ENCODE results near the gene JAG1. TPM values are rescaled to one million over a fixed set of nuclear protein-coding genes. Genes with fewer than 3 reads are reported as not detected.

Gene JAG1
- total RNA-seq (131 TPM), polyA plus RNA-seq (36.9 TPM)

- Histone ChIP-seq H3K27ac (ENCODE audit: low read depth) (peak within 1 kb of the TSS; percentile 95), H3K36me3 (ENCODE audit: insufficient read depth) (no peaks in the 10 kb centered on the region), H3K4me1 (ENCODE audit: insufficient read depth) (no peaks in the 10 kb centered on the region), H3K4me3 (ENCODE audit: low read depth, low read length) (peak within 1 kb of the TSS; percentile 95)
- under 1% methylated on average over 84 of the region's 84 CpGs for WGBS
- peak; percentile 92 for DNase-seq (ENCODE audit: extremely low spot score)
Measured at GRCh38 chr20:10673842-10674683, at the start of gene JAG1. Gene JAG1, minus strand, starts transcription at chr20:10673999. Its CDS starts 469 bp downstream, at chr20:10673530.

- no peak overlapping the region for H3K27ac ChIP-seq (ENCODE audit: low read depth)
- no peaks in the 10 kb centered on the region for H3K36me3 ChIP-seq (ENCODE audit: insufficient read depth)
- H3K4me3 ChIP-seq (ENCODE audit: low read depth, low read length), result no peak overlapping the region
- no peaks in the 10 kb centered on the region for H3K4me1 ChIP-seq (ENCODE audit: insufficient read depth)
- DNase-seq (ENCODE audit: extremely low spot score), result no peak
- 92% methylated on average over 3 of the region's 3 CpGs for WGBS
Measured at GRCh38 chr20:10721976-10722375, 48.2 kb upstream of the JAG1 start.

- 74% methylated on average over 9 of the region's 9 CpGs for WGBS
- Histone ChIP-seq H3K4me3 (ENCODE audit: low read depth, low read length) (no peak overlapping the region), H3K27ac (ENCODE audit: low read depth) (no peak overlapping the region), H3K4me1 (ENCODE audit: insufficient read depth) (no peaks in the 10 kb centered on the region), H3K36me3 (ENCODE audit: insufficient read depth) (no peaks in the 10 kb centered on the region)
- DNase-seq (ENCODE audit: extremely low spot score), result no peak
Measured at GRCh38 chr20:10721137-10721896, 47.5 kb upstream of the JAG1 start.

- H3K4me1 ChIP-seq (ENCODE audit: insufficient read depth), result no peaks in the 10 kb centered on the region
- H3K4me3 ChIP-seq (ENCODE audit: low read depth, low read length), result no peak overlapping the region
- H3K36me3 ChIP-seq (ENCODE audit: insufficient read depth), result no peaks in the 10 kb centered on the region
- no peak for DNase-seq (ENCODE audit: extremely low spot score)
- 50% methylated on average over 2 of the region's 2 CpGs for WGBS
- H3K27ac ChIP-seq (ENCODE audit: low read depth), result no peak overlapping the region
Measured at GRCh38 chr20:10720565-10720964, 46.8 kb upstream of the JAG1 start.

- H3K27ac ChIP-seq (ENCODE audit: low read depth), result no peak overlapping the region
Measured at GRCh38 chr20:10719740-10720385, 46.1 kb upstream of the JAG1 start.

GRCh38 chr20:10718661-10719060 lies 44.9 kb upstream of the JAG1 start:
- Histone ChIP-seq H3K4me3 (ENCODE audit: low read depth, low read length) (no peak overlapping the region), H3K4me1 (ENCODE audit: insufficient read depth) (no peaks in the 10 kb centered on the region), H3K36me3 (ENCODE audit: insufficient read depth) (no peaks in the 10 kb centered on the region), H3K27ac (ENCODE audit: low read depth) (no peak overlapping the region)
- DNase-seq (ENCODE audit: extremely low spot score), result no peak
- WGBS, result 78% methylated on average over 3 of the region's 3 CpGs

More at GRCh38 chr20:10719740-10720385, 46.1 kb upstream of the JAG1 start:
- WGBS, result 83% methylated on average over 2 of the region's 2 CpGs
- no peaks in the 10 kb centered on the region for H3K36me3 ChIP-seq (ENCODE audit: insufficient read depth)
- no peaks in the 10 kb centered on the region for H3K4me1 ChIP-seq (ENCODE audit: insufficient read depth)
- H3K4me3 ChIP-seq (ENCODE audit: low read depth, low read length), result no peak overlapping the region
- no peak for DNase-seq (ENCODE audit: extremely low spot score)

GRCh38 chr20:10716855-10717254 lies 43.1 kb upstream of the JAG1 start:
- H3K4me1 ChIP-seq (ENCODE audit: insufficient read depth), result no peaks in the 10 kb centered on the region
- no peaks in the 10 kb centered on the region for H3K36me3 ChIP-seq (ENCODE audit: insufficient read depth)
- H3K4me3 ChIP-seq (ENCODE audit: low read depth, low read length), result no peak overlapping the region
- no peak for DNase-seq (ENCODE audit: extremely low spot score)
- no peak overlapping the region for H3K27ac ChIP-seq (ENCODE audit: low read depth)

GRCh38 chr20:10715035-10715434 lies 41.2 kb upstream of the JAG1 start:
- 30% methylated on average over 2 of the region's 2 CpGs for WGBS

GRCh38 chr20:10714236-10714975 lies 40.6 kb upstream of the JAG1 start:
- Histone ChIP-seq H3K4me1 (ENCODE audit: insufficient read depth) (no peaks in the 10 kb centered on the region), H3K36me3 (ENCODE audit: insufficient read depth) (no peaks in the 10 kb centered on the region), H3K4me3 (ENCODE audit: low read depth, low read length) (no peak overlapping the region), H3K27ac (ENCODE audit: low read depth) (no peak overlapping the region)
- DNase-seq (ENCODE audit: extremely low spot score), result no peak

More at GRCh38 chr20:10715035-10715434, 41.2 kb upstream of the JAG1 start:
- H3K27ac ChIP-seq (ENCODE audit: low read depth), result no peak overlapping the region
- H3K4me3 ChIP-seq (ENCODE audit: low read depth, low read length), result no peak overlapping the region
- no peaks in the 10 kb centered on the region for H3K36me3 ChIP-seq (ENCODE audit: insufficient read depth)
- H3K4me1 ChIP-seq (ENCODE audit: insufficient read depth), result no peaks in the 10 kb centered on the region
- no peak for DNase-seq (ENCODE audit: extremely low spot score)

- Histone ChIP-seq H3K4me1 (ENCODE audit: insufficient read depth) (no peaks in the 10 kb centered on the region), H3K27ac (ENCODE audit: low read depth) (no peak overlapping the region), H3K36me3 (ENCODE audit: insufficient read depth) (no peaks in the 10 kb centered on the region), H3K4me3 (ENCODE audit: low read depth, low read length) (no peak overlapping the region)
- no peak for DNase-seq (ENCODE audit: extremely low spot score)
- 43% methylated on average over 2 of the region's 2 CpGs for WGBS
Measured at GRCh38 chr20:10713161-10713560, 39.4 kb upstream of the JAG1 start.

GRCh38 chr20:10711903-10712451 lies 38.2 kb upstream of the JAG1 start:
- 88% methylated on average over 5 of the region's 5 CpGs for WGBS
- H3K27ac ChIP-seq (ENCODE audit: low read depth), result no peak overlapping the region
- no peak for DNase-seq (ENCODE audit: extremely low spot score)
- no peaks in the 10 kb centered on the region for H3K4me1 ChIP-seq (ENCODE audit: insufficient read depth)
- no peaks in the 10 kb centered on the region for H3K36me3 ChIP-seq (ENCODE audit: insufficient read depth)
- no peak overlapping the region for H3K4me3 ChIP-seq (ENCODE audit: low read depth, low read length)

GRCh38 chr20:10710991-10711775 lies 37.4 kb upstream of the JAG1 start:
- WGBS, result 79% methylated on average over 6 of the region's 6 CpGs
- H3K4me3 ChIP-seq (ENCODE audit: low read depth, low read length), result no peak overlapping the region

More at GRCh38 chr20:10710991-10711775, 37.4 kb upstream of the JAG1 start:
- Histone ChIP-seq H3K36me3 (ENCODE audit: insufficient read depth) (no peaks in the 10 kb centered on the region), H3K27ac (ENCODE audit: low read depth) (no peak overlapping the region), H3K4me1 (ENCODE audit: insufficient read depth) (no peaks in the 10 kb centered on the region)
- no peak for DNase-seq (ENCODE audit: extremely low spot score)

Data from urinary bladder (tissue), 4 donors.